WERI-Rb-1 (cell line): ENCODE data around the gene ADIPOR2.
A peak's percentile ranks its signal among the peaks of the same experiment; 100 is the strongest.

Source experiments
- DNase-seq: peaks from one replicate; pipeline ENCODE4 v3.0.0-alpha.2; 2020
- H3K27ac ChIP-seq: fragments of 250-450 bp; sonication (Bioruptor Pico); 2 replicates; pipeline ENCODE4 v1.5.1; 2020; ENCODE audit warnings: mild to moderate bottlenecking, moderate library complexity
- H3K27me3 ChIP-seq: fragments of 250-450 bp; sonication (Bioruptor Pico); 2 replicates; pipeline ENCODE4 v1.5.1; 2021; ENCODE audit warnings: mild to moderate bottlenecking, low read depth, moderate library complexity; ENCODE audit not compliant: insufficient read depth, severe bottlenecking
- H3K36me3 ChIP-seq: fragments of 250-450 bp; sonication (Bioruptor Pico); 2 replicates; pipeline ENCODE4 v1.5.1; 2020; ENCODE audit warnings: mild to moderate bottlenecking, moderate library complexity
- H3K4me3 ChIP-seq: 2 replicates; pipeline ENCODE4 v1.5.1; 2011; ENCODE audit warnings: low read depth, mild to moderate bottlenecking, control low read depth, low read length
- H3K9me3 ChIP-seq: fragments of 250-450 bp; sonication (Bioruptor Pico); 2 replicates; pipeline ENCODE4 v1.5.1; 2021; ENCODE audit warnings: mild to moderate bottlenecking, moderate library complexity; ENCODE audit not compliant: severe bottlenecking
- TF ChIP-seq, protein P1 (sequence below): IDR thresholded peaks from 2 replicates; pipeline ENCODE4 v1.5.1; 2011; ENCODE audit warnings: low read depth, mild to moderate bottlenecking, control low read depth, inconsistent platforms, low read length

ADIPOR2 gene, protein sequence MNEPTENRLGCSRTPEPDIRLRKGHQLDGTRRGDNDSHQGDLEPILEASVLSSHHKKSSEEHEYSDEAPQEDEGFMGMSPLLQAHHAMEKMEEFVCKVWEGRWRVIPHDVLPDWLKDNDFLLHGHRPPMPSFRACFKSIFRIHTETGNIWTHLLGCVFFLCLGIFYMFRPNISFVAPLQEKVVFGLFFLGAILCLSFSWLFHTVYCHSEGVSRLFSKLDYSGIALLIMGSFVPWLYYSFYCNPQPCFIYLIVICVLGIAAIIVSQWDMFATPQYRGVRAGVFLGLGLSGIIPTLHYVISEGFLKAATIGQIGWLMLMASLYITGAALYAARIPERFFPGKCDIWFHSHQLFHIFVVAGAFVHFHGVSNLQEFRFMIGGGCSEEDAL

DNA sequence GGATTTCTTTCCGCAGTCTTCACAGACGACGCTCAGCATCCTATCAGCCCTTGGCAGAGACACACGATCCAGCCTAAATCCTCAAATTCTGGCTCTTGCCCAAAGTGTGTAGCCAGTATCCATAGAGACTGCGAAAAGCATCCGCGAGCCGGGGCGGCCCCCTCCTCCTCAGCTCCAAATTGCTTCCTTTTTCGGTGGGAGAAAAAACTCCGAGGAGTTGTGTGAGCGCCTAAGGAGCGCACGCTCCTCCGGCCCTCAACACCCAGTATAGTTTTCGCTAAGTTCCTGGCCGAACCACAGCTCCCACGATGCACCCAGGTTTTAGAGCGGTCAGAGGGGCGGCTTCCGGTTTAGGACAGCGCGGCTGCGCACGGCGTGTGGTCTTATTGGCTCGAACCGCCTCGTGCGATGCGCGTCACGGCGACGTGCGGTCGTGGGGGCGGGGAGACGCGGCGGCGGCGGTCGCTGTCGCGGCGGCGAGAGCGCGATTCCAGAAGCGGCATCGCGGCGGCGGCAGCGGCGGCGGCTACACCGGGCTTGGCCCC lies at the start of gene ADIPOR2:
ADIPOR2 (plus strand) TSS at position 493 of the 545 bp plus-strand sequence. CDS start 63,274 bp downstream, outside the sequence.
- TF ChIP-seq, protein P1, sequence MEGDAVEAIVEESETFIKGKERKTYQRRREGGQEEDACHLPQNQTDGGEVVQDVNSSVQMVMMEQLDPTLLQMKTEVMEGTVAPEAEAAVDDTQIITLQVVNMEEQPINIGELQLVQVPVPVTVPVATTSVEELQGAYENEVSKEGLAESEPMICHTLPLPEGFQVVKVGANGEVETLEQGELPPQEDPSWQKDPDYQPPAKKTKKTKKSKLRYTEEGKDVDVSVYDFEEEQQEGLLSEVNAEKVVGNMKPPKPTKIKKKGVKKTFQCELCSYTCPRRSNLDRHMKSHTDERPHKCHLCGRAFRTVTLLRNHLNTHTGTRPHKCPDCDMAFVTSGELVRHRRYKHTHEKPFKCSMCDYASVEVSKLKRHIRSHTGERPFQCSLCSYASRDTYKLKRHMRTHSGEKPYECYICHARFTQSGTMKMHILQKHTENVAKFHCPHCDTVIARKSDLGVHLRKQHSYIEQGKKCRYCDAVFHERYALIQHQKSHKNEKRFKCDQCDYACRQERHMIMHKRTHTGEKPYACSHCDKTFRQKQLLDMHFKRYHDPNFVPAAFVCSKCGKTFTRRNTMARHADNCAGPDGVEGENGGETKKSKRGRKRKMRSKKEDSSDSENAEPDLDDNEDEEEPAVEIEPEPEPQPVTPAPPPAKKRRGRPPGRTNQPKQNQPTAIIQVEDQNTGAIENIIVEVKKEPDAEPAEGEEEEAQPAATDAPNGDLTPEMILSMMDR: no peak
- Histone ChIP-seq H3K27ac (peak within 1 kb of the TSS; percentile 91), H3K36me3 (peaks cover 21% of the 10 kb centered on the region), H3K27me3 (no peaks in the 10 kb centered on the region), H3K4me3 (peak within 1 kb of the TSS; percentile 98), H3K9me3 (no peaks in the 10 kb centered on the region)
- peak; percentile 96 for DNase-seq

DNA sequence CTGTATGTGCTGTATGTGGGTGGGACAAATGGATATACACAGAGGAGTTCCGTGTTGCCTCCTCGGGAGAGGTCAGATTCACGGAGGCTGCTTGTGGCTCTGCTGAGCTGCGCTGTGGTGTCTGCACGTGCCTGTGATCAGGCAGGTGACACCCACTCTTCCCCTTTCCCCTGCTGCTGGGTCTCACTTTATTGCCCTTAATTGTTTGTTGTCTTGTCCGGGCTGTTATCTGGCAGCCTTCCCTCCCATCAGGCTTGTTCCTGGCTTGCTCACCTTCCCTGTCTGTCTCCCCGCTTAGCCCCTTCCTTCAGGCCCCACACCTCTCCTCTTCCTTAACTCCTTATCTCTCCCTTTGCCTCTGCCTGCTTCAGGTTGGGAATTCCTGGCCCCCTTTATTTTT lies 48.4 kb upstream of the ADIPOR2 start:
- H3K9me3 ChIP-seq: no peaks in the 10 kb centered on the region
- H3K27ac ChIP-seq: no peak overlapping the region
- no peak for DNase-seq
- no peaks in the 10 kb centered on the region for H3K36me3 ChIP-seq
- H3K27me3 ChIP-seq: no peaks in the 10 kb centered on the region
- no peak overlapping the region for H3K4me3 ChIP-seq
- TF ChIP-seq, protein P1: no peak

DNA sequence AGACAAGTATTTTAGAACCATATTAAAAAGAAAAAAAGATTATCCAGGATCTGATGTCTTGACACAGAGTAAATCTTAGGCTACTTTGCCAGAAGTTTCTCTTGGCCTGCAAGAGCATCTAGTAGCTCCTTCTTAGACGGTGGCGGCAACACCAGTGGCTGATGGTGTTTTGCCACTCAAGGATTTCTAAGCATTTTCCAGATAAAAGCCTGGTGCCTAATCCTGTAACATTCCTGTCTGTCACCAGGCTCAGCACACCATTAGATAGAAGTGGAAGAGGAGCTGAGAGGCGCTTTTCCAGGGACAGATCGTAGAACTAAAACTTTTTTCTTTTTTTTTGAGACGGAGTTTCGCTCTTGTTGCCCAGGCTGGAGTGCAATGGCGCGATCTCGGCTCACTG lies 47.8 kb upstream of the ADIPOR2 start:
- Histone ChIP-seq H3K27ac (no peak overlapping the region), H3K36me3 (no peaks in the 10 kb centered on the region), H3K27me3 (no peaks in the 10 kb centered on the region), H3K4me3 (no peak overlapping the region), H3K9me3 (no peaks in the 10 kb centered on the region)
- TF ChIP-seq, protein P1: no peak
- DNase-seq: no peak

DNA sequence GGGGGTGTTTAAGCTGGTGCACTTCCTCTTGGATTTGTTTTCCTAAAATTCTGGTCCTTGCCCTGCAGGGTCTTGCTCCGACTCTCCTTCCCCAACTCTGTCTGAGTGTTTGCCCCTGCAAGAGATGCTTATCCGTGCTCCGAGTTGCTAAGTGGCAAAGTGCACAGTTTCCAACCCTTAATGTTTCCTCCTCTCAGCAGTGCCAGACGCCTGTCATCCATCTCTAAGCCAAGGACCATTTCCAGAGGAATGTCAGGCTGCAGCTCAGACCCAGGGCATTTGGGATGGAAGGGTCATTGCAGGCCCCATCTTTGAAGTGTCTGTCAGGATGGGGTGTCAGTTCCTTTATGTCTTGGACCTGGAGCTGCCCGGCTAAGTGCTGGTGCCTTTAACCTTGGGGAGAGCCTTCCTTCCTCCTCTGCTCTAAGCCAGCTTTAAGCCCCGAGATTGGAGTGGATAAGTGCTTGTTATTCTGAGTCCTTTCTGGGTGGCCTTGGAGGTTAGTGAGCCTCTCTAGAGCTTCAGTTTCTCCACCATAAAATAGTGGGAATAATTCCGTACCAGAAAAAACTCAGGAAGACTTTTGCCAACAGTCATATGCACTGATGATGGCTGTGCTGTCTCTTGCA lies 46.9 kb upstream of the ADIPOR2 start:
- Histone ChIP-seq H3K36me3 (no peaks in the 10 kb centered on the region), H3K27ac (peak overlapping the region; percentile 65), H3K27me3 (no peaks in the 10 kb centered on the region), H3K4me3 (no peak overlapping the region), H3K9me3 (no peaks in the 10 kb centered on the region)
- DNase-seq: peak; percentile 59
- TF ChIP-seq, protein P1: no peak

DNA sequence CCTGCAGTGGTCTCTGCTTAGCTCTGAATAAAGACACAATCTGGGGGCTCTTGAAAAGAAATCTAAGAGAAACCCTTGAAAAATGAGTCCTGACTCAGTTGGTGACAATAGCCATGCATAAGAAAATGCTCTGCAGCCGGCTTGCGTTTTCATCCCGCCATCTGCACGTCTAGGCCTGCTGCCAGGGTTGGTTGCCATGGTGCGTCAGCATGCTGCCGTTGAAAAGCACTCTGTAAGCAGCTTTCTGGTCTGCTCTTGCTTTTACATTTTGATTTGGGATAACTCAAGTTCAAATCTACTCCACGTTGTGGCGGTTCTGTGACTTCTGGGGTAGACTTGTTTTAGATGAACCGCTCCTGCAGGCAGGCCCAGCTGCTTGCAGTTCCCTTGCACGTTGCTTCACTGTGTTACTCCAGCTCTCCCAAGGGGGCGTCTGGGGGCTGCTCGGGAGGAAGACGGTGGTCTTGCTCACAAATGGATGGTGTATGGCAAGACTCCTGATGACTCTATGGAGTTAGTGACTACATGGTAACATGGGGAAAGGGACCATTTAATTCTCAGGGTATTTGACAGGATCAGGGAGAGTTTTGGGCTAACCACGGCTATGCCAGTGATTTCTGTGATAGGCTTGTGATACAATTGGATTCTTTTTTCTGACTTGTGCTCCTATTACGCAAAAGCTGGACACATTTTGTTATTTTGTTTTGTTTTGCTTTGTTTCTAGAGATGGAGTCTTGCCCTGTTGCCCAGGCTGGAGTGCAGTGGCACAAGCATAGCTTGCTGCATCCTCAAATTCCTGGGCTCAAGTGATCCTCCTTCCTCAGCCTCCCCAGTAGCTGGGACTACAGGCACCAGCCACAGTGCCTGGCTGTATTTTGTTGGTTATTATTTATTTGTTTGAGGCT lies 46.1 kb upstream of the ADIPOR2 start:
- TF ChIP-seq, protein P1: no peak
- Histone ChIP-seq H3K4me3 (no peak overlapping the region), H3K27me3 (no peaks in the 10 kb centered on the region), H3K27ac (peak overlapping the region; percentile 65), H3K36me3 (no peaks in the 10 kb centered on the region), H3K9me3 (no peaks in the 10 kb centered on the region)
- peak; percentile 63 for DNase-seq
